MV-4-11 (cell line): ENCODE results near the gene CEP162.
"Not testable (repeated sequence)": the region's sequence is repeated elsewhere in the genome, so short reads cannot be mapped to it uniquely, and the experiment has no call there.

Experiments used
- DNase-seq: peaks from one replicate; lab custom pipeline; 2025; lab: John Stamatoyannopoulos, UW

The CEP162 gene

DNA sequence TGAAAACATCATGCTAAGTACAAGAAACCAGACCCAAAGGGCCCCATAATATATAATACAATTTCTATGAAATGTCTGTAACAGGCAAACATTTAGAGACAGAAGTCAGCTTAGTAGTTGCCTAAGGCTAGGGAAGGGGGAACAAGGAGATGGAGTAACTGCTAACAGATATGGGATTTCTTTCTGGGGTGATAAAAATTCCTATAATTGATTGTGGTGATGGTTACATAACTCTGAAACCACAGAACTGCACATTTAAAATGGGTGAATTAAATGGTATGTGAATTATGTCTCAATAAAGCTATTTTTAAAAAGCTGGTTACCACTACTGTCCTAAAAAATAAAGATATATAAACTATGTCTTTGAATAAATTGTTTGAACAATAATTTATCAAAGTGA, 3.2 kb downstream of the CEP162 start:
- no peak for DNase-seq

DNA sequence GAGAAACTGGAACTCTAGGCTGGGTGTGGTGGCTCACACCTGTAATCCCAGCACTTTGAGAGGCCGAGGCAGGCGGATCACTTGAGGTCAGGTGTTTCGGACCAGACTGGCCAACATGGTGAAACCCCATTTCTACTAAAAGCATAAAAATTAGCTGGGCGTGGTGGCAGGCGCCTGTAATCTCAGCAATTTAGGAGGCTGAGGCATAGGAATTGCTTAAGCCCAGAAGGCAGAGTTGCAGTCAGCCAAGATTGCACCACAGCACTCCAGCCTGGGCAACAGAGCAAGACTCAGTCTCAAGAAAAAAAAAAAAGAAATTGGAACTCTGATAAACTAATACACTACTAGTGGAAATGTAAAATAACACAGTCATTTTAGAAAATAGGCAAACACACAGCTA, 3.8 kb downstream of the CEP162 start:
- not testable (repeated sequence) for DNase-seq

DNA sequence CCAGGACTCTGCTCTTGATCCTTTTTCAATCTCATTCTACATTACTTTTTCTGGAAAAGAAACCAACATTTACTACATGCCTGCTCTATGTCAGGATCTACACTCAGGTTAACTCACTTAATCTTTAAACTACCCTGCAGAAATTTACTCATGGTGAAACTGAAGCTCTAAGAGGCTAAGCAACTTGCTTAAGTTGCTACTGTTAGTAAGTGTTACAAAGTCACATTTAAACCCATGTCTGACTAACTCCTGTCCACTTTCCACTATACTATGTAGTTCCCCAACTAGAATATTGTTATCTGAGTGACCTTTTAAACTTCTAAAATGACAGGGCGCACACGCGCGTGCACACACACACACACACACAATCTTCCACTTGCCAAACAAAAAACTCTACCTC, 5.0 kb downstream of the CEP162 start:
- no peak for DNase-seq

DNA sequence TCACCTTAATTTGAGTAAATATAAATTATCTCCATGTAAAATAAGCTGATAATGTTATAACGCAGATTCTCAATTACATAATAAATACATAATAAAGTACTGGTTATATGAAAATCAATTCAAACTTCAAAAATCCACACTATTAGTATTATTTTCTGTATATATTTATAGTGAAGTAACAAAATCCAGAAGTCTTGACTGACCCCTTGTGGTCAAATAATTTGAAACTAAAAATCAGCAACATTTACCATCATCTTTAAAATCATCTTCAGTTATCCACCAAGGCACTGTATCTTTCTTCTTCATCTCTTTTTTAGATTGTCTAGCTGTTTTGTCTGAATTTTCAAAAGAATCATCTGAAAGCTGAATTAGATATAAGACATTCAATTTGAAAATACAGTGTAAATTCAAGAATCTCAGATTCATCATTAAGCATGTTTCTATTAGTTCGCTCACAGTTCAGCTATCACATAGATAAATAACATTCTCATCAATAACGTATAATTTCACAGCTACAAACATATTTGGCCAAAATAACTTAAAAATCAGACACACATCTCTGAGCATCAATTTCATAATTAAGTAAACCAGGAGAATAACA, 6.5 kb downstream of the CEP162 start:
- DNase-seq: no peak

DNA sequence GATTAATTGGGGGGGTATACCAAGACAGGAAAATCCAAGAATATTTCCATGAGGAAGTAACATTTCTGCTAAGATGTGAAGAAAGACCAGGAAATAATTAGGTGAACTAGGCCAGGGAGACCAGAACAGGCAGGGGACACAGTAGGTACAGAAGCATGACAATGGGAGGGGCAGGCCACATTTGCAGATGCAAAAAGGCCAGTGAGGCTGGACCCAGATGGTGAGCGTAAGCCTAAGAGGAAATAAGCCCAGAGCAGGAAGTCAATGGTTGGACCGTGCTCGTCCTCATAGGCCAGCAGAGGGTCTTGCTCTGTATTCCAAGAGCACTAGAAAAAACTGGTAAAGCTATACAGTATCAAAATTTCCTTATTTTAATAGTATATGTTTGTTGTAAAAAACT, 9.4 kb downstream of the CEP162 start:
- no peak for DNase-seq

DNA sequence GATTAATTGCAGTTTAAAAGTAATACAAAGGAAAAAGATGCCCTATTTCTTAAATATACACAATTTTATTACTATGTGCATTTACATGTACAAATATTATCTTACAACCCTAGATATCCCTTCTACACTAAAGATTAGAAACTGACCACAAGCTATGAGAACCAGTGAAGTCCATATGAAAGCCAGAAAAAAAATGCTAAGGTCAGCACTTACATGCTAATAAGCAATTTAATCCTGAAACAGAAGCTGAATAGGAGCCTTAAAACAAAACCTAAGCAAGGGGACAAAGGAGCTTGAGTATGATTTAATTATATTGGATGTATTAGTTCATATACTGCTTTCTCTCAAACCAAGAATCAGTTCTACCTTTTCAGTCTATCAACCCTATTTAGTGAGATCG, 14.2 kb downstream of the CEP162 start:
- DNase-seq: no peak

DNA sequence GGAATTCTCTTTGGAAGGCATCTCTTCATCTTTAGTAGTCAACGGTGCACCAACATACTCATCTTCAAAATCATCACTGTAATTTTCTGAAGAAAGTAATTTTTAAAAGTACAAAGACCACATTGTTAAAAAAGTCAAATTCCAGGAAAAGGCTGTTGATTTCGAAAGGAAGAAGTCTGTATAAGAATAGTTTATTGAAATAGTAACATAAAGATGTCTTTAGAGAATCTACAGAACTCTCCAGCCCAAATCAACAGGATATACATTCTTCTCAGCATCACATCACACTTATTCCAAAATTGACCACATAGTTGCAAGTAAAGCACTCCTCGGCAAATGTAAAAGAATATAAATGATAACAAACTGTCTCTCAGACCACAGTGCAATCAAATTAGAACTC, 23.4 kb downstream of the CEP162 start:
- DNase-seq: no peak

DNA sequence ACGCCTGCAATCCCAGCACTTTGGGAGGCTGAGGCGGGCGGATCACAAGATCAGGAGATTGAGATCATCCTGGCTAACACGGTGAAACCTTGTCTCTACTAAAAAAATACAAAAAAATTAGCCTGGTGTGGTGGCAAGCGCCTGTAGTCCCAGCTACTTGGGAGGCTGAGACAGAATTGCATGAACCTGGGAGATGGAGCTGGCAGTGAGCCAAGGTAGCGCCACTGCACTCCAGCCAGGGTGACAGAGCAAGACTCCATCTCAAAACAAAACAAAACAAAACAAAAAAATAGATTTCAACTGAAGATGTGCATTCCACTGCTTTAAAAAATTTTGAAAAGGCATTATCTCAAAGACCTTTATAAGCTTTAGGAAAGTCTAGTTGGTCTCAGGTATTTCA, 27.5 kb downstream of the CEP162 start:
- DNase-seq: not testable (repeated sequence)

DNA sequence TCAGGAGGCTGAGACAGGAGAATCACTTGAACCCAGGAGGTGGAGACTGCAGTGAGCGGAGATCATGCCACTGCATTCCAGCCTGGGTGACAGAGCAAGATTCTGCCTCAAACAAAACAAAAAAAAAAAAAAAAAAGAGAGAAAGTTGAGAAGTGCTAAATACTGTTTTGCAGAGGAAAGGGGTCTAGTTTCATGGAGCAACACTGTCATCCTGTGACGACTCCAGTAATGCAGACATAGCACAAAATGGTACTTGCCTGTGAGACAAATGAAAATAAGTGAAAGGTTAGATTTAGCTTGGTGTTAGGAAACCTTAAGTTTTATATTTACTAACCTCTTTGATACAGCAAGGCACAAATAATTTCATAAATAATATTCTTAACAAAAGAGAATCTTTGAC, 29.7 kb downstream of the CEP162 start:
- DNase-seq: no peak

DNA sequence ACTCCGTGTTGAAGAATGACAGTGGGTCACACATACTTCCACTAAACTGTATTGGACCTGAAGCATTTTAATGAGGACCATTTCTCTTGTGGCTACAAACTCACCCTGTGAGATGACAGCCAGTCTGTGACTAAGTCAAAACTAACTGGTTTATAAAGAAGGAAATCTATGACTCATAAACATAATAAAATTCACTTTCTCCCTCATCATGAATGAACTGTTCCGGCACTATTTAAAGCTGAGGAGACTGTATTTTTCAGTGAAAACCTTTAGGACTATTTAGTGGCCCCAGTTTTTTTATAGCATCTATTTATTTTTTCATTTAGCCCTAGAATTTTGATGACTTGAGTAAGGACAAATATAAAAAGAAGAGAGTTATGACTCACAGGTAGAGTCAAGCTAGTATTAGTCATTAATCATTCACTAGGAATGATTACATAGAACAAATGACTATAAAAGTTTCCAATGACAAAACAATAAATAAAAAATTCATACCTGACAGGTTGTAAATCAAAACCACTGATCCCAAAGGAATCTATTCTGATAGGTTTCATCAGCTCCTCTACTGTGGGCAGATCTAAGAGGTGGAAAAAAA, 34.2 kb downstream of the CEP162 start:
- DNase-seq: no peak

DNA sequence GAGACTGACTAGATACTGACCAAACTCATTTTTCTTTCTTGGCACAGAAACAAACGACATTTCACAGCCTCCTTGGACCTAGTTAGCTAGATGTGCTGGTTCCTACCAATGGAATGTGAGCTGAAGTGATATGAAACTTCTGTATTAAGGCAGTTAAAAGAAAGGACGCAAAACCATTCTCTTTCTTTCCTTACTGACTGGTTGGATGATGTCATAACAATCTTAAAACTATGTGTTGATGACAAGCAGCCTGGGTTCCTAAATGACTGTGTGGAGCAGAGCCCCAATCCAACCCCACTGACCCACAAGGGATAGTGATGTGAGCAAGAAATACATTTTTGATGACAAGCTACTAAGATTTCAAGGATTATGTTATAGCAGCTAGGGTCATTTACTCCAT, 35.6 kb downstream of the CEP162 start:
- no peak for DNase-seq

DNA sequence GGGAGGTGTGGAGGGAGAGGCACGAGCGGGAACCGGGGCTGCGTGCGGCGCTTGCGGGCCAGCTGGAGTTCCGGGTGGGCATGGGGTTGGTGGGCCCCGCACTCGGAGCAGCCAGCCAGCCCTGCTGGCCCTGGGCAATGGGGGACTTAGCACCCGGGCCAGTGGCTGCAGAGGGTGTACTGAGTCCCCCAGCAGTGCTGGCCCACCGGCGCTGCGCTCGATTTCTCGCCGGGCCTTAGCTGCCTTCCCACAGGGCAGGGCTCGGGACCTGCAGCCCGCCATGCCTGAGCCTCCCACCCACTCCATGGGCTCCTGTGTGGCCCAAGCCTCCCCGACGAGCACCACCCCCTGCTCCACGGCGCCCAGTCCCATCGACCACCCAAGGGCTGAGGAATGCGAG, 38.1 kb downstream of the CEP162 start:
- not testable (repeated sequence) for DNase-seq

DNA sequence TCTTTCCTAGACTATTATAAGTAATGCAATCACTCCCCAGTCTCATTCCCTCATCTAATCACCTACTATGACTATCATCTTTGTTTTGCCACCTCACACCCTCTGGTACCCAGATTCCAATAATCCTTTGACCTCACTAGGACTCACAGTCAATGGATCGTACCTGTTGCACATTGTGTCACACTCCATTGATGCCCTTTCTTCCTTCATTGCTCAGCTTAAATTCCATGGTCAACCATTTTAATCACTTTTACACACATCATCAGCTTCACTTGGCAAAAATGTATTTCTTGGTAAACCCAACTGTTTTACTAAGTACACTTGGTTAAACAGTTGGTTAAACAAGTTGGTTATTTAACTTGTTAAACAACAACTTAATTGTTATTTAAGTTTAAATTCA, 44.0 kb downstream of the CEP162 start:
- no peak for DNase-seq

DNA sequence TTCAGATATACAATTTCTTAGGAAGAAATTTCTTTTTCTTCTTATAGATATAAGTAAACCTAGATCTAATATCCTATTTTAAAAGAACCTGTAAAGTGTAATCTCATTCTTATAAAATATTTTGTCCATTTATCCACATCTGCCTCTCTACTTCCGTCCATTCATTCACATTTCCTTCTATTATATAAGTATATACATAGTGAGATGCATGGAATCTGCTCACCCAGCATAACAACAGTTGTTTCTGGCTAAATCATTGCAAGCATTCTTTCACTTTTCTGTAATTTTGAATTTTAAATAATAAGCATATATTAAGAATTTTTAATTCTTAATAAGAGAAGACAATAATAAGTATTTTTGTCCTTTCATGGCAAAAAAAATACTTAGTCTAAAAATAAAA, 45.4 kb downstream of the CEP162 start:
- no peak for DNase-seq

DNA sequence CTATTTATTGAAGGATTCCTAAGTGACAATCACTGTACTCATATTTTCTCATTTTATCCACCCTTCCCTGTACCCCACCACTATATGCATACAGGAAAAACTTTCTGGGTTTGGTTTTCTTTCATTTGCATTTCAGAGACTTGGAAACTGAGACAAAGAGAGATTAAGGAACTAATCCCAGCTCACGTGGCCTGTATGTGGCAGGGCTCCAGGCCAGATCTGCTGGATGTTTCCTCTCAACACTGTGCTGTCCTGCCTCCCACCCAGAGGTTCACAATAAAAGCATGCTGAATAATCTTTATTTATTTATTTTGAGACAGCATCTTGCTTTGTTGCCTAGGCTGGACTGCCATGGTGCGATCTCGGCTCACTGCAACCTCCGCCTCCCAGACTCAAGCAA, 50.2 kb downstream of the CEP162 start:
- peak; percentile 3 for DNase-seq

DNA sequence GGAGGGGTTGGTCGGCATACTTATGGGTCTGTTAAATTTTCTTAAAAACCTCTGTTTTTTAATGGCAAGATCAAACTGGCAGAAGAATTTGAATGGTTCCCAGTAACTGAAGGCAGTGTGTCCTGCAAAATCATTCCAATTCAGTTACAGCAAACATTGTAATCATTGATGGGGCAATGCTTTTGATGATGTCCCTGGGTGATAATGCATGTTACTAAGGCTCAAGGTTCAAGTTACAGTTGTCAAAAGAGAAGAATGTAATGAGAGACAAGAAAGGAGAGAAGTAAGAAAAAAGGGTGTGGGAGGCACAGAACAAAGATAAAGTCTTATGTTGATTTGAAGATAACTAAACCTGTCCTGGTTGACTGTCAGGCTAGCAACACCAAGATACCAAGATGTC, 54.9 kb downstream of the CEP162 start:
- no peak for DNase-seq

DNA sequence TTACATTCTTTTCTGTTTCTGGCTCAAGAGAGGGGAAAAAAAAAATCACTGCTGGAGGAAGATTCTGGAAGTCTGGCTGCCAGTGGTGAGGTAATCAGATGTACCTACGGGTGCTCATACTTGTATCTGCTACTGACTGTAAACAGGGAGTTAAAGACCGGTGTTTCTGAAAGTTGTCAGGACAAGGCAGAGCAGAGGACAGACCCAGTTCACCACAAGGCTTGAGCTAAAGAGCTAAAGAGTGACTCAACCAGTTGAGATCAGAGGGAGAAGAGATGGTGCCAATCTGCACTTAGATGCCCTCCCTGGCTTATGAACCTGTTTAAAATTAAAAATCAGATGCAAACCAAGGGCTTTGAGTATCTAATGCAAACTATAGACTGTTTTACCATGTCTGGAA, 55.4 kb downstream of the CEP162 start:
- DNase-seq: no peak

DNA sequence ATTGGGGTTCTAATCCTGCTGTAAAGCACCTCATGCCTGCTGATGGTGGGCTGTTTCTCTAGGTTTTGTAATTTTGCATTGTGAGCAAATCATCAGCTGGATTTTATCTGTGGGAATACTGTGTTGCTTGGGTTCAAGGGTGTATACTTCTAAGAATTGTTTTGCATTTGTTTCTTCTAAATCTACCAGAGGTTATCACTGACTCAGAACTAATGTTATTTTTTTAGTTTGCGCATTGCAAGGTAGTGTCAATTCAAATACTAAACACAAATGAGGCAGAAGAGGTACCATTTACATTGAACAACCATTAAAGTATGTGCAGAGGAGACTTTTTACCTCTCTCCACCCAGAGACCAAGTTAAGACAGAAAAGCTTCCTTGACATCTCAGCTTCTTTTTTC, 60.0 kb downstream of the CEP162 start:
- DNase-seq: no peak

DNA sequence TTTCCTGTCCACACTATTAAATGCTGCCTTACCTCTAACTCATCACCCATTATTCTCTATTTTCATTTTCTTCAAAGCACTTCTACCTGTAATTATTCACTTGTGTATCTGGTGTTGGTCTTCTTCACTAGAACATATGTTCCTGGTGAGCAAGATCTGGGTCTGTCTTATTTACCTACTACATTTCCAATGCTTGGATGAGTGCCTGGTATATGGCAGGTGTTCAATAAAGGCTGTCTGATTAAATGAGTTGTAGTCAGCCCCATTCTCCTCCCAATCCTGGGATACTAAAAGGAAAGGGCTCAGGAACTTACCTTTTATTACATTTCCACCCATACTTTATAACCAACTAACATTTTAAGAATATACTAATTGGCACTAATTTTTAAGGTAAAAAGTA, 61.0 kb downstream of the CEP162 start:
- no peak for DNase-seq

DNA sequence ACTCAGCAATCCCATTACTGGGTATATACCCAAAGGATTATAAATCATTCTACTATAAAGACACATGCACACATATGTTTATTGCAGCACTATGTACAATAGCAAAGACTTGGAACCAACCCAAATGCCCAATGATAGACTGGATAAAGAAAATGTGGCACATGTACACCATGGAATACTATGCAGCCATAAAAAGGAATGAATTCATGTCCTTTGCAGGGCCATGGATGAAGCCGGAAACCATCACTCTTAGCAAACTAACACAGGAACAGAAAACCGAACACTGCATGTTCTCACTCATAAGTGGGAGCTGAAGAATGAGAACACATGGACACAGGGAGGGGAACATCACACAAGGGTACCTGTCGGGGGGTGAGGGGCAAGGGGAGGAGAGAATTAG, 63.1 kb downstream of the CEP162 start:
- not testable (repeated sequence) for DNase-seq

DNA sequence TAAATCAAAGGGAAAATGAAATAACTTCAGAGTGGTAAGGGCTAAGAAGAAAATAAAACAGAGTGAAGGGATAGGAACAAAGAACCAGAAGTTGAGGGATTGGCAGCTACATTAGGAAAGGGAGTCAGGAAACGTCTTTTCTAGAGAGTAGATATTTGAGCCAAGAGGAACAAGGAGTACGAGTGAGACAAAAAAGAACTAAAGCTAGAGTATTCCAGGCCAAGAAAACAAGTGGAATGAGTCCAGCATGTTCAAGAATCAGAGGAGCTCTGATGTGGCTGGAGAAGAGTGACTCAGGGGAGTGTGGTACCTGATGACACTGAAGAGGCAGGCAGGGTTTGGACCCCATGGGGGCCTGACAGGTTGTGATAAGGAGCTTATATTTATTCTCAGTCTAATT, 66.3 kb downstream of the CEP162 start:
- no peak for DNase-seq

DNA sequence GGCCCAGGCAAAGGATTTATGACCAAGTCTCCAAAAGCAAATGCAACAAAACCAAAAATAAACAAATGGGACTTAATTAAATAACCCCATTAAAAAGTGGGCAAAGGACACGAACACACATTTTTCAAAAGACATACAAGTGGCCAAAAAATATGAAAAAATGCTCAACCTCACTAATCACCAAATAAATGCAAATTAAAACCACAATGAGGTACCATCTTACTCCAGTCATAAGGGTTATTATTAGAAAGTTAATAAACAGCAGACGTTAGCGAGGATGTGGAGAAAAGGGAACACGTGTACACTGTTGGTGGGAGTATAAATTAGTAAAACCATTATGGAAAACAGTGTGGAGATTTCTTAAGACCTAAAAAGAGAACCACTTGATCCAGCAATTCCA, 71.1 kb downstream of the CEP162 start:
- DNase-seq: no peak

DNA sequence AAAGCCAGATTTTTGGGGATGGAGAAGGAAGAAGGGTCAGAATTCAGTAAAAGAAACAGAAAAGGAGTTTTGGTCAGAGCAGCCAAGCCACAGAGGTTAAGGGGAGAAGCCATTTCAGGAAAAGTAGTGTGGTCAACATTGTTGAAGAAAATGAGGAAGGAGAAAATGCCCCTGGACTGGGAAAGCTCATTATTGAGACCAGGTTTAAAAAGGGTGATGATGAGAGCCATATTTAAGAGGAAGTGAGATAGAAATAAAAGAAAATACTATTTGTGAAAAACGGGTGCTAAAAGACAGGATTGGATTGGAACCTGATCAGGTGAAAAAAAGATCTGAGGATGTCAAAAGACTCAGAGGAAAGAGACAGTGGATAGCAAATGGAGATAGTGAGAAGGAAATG, 75.8 kb downstream of the CEP162 start:
- DNase-seq: peak; percentile 75

DNA sequence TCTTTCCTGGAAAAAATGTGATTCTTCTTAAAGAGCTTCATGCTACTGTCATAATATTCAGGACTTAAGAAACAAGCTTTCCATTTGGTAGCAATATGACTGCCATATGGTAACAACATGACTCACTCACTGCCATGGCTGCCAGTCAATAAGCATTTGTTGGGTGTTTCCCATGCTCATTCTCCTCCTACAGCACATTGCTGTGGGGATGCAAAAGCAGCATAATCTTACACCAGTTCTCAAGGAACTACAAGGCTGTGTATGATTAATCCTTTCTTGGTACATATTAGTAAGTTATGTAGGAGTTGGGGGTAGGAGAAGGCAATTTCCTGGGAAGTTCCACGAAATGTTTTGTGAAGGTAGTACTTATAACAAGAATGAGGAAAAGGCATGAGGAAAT, 76.7 kb downstream of the CEP162 start:
- DNase-seq: no peak

DNA sequence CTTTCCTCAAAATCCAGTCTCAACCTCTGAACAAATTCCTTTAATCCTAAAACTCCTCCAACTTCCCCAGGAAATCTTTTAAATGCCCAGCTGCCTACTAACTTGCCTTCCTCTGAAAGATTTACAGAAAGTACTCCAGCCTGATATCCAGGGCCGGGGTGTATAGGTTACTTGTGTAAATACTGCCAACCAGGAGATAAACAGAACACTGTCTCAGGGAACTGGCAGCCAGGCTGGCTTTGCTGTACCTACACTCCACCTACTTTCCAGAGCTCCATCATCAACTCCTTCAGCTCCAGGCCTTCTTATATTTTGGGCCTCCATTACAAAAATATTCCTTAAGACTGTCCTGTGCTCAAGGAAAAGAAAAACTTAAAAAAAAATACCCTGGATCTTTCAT, 85.9 kb downstream of the CEP162 start:
- no peak for DNase-seq
